CD4-positive, alpha-beta T cell (primary cell): ENCODE data around the gene CD46. TPM values are rescaled to one million over a fixed set of nuclear protein-coding genes. Genes with fewer than 3 reads are reported as not detected.

ENCODE experiments used
- ATAC-seq: fragments of 200-7000 bp; cut with Tn5 transposase; one replicate; pipeline ENCODE4 v1.10.0; 2022; ENCODE audit warnings: mild to moderate bottlenecking; ENCODE audit not compliant: poor library complexity
- CTCF ChIA-PET: fragments of 350-600 bp; sonication (Branson Sonifier 250); formaldehyde crosslinking; loops from one replicate; lab custom pipeline; 2021; ENCODE audit warnings: antibody characterized with exemption, inconsistent platforms; lab: Charles Lee
- POLR2A ChIA-PET: fragments of 350-600 bp; sonication (Branson Sonifier 250); formaldehyde crosslinking; loops from one replicate; lab custom pipeline; 2021; ENCODE audit warnings: antibody characterized with exemption, inconsistent platforms; lab: Charles Lee
- DNase-seq, 14 experiments: peaks; one replicate each; pipeline ENCODE4 v3.0.0-alpha.2; 2013 to 2020; ENCODE audit warnings: mixed read lengths in 2 of 14
- H3K27ac ChIP-seq, 2 donors: one replicate each; pipeline versions ENCODE4 v1.5.1 to v1.7.0; 2013; ENCODE audit warnings: low read length in 2 of 2, low read depth in 1 of 2, mild to moderate bottlenecking in 1 of 2
- H3K27me3 ChIP-seq, 2 experiments: 1 replicate in 1 of 2; 2 replicates in 1 of 2; pipeline versions ENCODE4 v1.6.1 to v1.7.0; 2013; ENCODE audit warnings: low read length in 2 of 2, control low read depth in 1 of 2, mild to moderate bottlenecking in 1 of 2, moderate library complexity in 1 of 2; ENCODE audit not compliant: insufficient read depth in 2 of 2, control insufficient read depth in 1 of 2
- H3K36me3 ChIP-seq: one replicate; pipeline ENCODE4 v1.6.1; 2013; ENCODE audit warnings: low read length, control low read depth; ENCODE audit not compliant: insufficient read depth
- H3K4me1 ChIP-seq: one replicate; pipeline ENCODE4 v1.6.1; 2013; ENCODE audit warnings: low read length, control low read depth; ENCODE audit not compliant: insufficient read depth
- H3K4me3 ChIP-seq: one replicate; pipeline ENCODE4 v1.5.1; 2013; ENCODE audit warnings: mild to moderate bottlenecking, low read length, moderate library complexity
- H3K9me3 ChIP-seq, 2 experiments: 1 replicate in 1 of 2; 2 replicates in 1 of 2; pipeline versions ENCODE4 v1.6.1 to v1.7.0; 2013; ENCODE audit warnings: low read length in 2 of 2, mild to moderate bottlenecking in 2 of 2, control low read depth in 1 of 2, moderate library complexity in 1 of 2; ENCODE audit not compliant: control insufficient read depth in 1 of 2, insufficient read depth in 1 of 2
- H3K27ac Mint-ChIP-seq: one replicate; pipeline ENCODE4 v1.8.0; 2020; ENCODE audit warnings: mixed read lengths
- H3K27me3 Mint-ChIP-seq: one replicate; pipeline ENCODE4 v1.8.0; 2021; ENCODE audit warnings: mixed read lengths
- H3K36me3 Mint-ChIP-seq: one replicate; pipeline ENCODE4 v1.8.0; 2021; ENCODE audit warnings: low read depth, mixed read lengths
- H3K4me1 Mint-ChIP-seq: one replicate; pipeline ENCODE4 v1.8.0; 2021; ENCODE audit warnings: low read depth, mixed read lengths
- H3K4me3 Mint-ChIP-seq: one replicate; pipeline ENCODE4 v1.8.0; 2020; ENCODE audit warnings: mild to moderate bottlenecking, mixed read lengths
- H3K9me3 Mint-ChIP-seq: one replicate; pipeline ENCODE4 v1.8.0; 2020; ENCODE audit warnings: mixed read lengths
- intact Hi-C, 2 experiments: fragments of 100-400 bp; cut with DNase I in 1 of 2; cut with micrococcal nuclease in 1 of 2; formaldehyde crosslinking; loops; one replicate each; pipeline versions ENCODE4 v1.15.1 to v1.9.0; 2023 to 2025; cut with DNase I, micrococcal nuclease
- total RNA-seq, 174 experiments: library from RNA in 2 of 174; stranded (reverse) in 2 of 174; gene quantifications; one replicate each; pipeline ENCODE4 v1.2.3 and lab custom pipeline; 2021 to 2026
- TF ChIP-seq, protein P1 (sequence below): fragments of 200-600 bp; IDR thresholded peaks from one replicate; pipeline ENCODE4 v1.8.0; 2022; ENCODE audit warnings: antibody characterized with exemption, mild to moderate bottlenecking

CD46 gene
- total RNA-seq, 2 experiments from 2014 or later: 111 to 115 TPM

DNA sequence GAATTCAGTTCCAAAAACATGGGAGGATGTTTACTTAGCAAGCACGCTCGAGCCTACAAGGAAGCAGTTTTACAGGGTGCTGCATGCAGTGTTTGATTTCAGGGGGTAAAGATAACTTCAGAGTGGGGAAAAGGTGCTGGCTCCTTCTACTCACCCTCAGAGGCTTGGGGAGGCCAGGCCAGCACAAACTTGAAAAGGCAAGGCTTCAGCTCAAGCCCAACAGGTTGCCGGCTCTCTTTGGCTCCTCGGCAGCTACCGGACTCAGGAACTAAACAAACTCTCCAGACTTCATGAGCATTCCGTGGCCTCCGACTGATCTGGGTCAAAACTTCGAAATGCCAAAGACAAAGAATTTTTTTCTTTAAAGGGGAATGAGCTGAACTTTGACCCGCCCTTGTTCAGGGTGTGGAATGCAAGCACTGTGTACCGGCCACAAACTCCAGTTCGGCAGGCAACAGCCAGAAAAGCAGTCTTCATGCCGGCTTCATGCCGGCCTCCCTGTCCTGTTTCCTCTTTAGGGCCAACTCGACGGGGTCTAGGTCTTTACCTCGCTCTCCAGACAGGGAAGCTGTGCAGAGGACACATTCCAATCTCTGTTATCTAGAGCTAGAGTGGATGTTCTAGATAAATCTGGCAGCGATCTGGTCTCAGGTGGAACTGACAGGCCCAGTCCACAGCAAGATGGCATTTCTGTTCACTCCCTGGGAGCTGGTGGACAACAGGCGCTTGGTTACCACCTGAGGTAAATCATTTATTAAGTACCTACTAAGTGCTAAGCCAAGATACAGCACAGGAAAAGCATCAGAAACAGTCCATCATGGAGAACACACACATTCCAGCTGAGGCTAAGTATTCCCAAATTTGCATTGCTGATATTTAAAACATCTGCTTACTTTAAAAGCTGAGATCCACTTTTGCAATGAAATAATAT lies 75.0 kb downstream of the CD46 start:
- Mint-ChIP-seq H3K27ac (peak overlapping the region; percentile 98), H3K27me3 (peaks cover 5% of the 10 kb centered on the region), H3K9me3 (peaks cover 2% of the 10 kb centered on the region), H3K4me1 (peaks cover 91% of the 10 kb centered on the region), H3K4me3 (peak overlapping the region; percentile 86), H3K36me3 (peaks cover 26% of the 10 kb centered on the region)
- Histone ChIP-seq H3K27ac (peak overlapping the region; percentile 91 to 95), H3K4me1 (peaks cover 75% of the 10 kb centered on the region), H3K4me3 (peak overlapping the region; percentile 38), H3K36me3 (peaks cover 6% of the 10 kb centered on the region), H3K9me3 (no peaks in the 10 kb centered on the region), H3K27me3 (no peaks in the 10 kb centered on the region)
- TF ChIP-seq, protein P1, sequence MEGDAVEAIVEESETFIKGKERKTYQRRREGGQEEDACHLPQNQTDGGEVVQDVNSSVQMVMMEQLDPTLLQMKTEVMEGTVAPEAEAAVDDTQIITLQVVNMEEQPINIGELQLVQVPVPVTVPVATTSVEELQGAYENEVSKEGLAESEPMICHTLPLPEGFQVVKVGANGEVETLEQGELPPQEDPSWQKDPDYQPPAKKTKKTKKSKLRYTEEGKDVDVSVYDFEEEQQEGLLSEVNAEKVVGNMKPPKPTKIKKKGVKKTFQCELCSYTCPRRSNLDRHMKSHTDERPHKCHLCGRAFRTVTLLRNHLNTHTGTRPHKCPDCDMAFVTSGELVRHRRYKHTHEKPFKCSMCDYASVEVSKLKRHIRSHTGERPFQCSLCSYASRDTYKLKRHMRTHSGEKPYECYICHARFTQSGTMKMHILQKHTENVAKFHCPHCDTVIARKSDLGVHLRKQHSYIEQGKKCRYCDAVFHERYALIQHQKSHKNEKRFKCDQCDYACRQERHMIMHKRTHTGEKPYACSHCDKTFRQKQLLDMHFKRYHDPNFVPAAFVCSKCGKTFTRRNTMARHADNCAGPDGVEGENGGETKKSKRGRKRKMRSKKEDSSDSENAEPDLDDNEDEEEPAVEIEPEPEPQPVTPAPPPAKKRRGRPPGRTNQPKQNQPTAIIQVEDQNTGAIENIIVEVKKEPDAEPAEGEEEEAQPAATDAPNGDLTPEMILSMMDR: no peak
- intact Hi-C loops: no loop called here
- POLR2A ChIA-PET: interaction anchor here (0.8 to 6.6 kb wide), 15 partner anchors 8 to 136 kb away, joined by 3 to 76 read pairs (median 5); no protein-coding TSS in a partner anchor
- DNase-seq (peak in 1 of 14 experiments; percentile 31), ATAC-seq (no peak)
- CTCF ChIA-PET: interaction anchor here (0.9 to 6.6 kb wide), 4 partner anchors 15 to 137 kb away, joined by 3 to 131 read pairs (median 12); no protein-coding TSS in a partner anchor

DNA sequence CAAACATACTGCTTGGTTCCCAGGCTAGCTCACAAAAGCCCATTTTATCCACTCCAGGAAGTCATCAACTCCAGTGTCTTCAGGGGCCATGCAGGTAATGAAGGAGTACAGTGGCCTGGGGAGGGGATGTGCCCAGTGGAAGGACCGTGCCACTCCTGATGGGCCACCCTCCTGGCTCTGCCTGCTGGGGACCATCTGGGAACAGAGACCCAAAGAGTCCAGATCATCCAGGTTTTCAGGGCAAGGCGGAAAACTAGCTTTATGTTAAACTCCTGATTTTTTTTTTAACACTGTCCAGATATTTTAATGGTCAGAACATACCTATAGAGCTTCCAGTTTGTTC lies 75.6 kb downstream of the CD46 start:
- Histone ChIP-seq H3K9me3 (no peaks in the 10 kb centered on the region), H3K27me3 (no peaks in the 10 kb centered on the region), H3K27ac (peak overlapping the region; percentile 91 to 95), H3K4me3 (no peak overlapping the region), H3K36me3 (peaks cover 2% of the 10 kb centered on the region), H3K4me1 (peaks cover 75% of the 10 kb centered on the region)
- Mint-ChIP-seq H3K27me3 (peaks cover 5% of the 10 kb centered on the region), H3K27ac (peak overlapping the region; percentile 98), H3K9me3 (peaks cover 2% of the 10 kb centered on the region), H3K4me1 (peaks cover 91% of the 10 kb centered on the region), H3K36me3 (peaks cover 24% of the 10 kb centered on the region), H3K4me3 (peak overlapping the region; percentile 86)
- ChIA-PET POLR2A (interaction anchor here (0.9 to 6.6 kb wide), 6 partner anchors 34 to 135 kb away, joined by 3 to 76 read pairs (median 5); no protein-coding TSS in a partner anchor), CTCF (interaction anchor here (0.7 to 6.6 kb wide), 5 partner anchors 15 to 136 kb away, joined by 3 to 131 read pairs (median 5); no protein-coding TSS in a partner anchor)
- DNase-seq: peak in 1 of 14 experiments; percentile 30
- ATAC-seq: no peak
- TF ChIP-seq, protein P1: no peak
- intact Hi-C loops: no loop called here

DNA sequence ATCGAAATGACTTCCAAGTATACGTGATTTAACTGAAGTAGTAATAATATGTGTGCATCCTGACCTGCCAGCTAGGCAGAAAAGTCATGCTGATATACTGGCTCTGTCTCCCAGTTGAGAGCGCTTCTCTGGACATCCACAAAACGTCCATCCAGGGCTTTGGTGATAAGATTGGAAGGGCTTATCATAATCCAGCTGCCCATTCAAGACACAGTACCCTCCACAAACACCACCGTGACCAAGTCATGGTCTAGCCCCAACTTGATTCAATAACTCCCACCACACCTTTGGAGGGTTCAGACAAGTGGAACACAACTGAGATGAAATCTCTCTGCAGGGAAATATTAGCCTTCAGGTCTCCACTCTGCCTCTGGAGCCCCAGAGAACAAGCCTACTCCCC lies 76.2 kb downstream of the CD46 start:
- TF ChIP-seq, protein P1: no peak
- intact Hi-C loops: loop anchor here (1.0 kb wide), 3 partner anchors 41 to 136 kb away; no protein-coding TSS in a partner anchor
- H3K4me1 Mint-ChIP-seq: peaks cover 92% of the 10 kb centered on the region
- H3K36me3 Mint-ChIP-seq: peaks cover 18% of the 10 kb centered on the region
- H3K9me3 ChIP-seq: no peaks in the 10 kb centered on the region
- peaks cover 2% of the 10 kb centered on the region for H3K9me3 Mint-ChIP-seq
- H3K4me3 ChIP-seq: no peak overlapping the region
- ATAC-seq (no peak), DNase-seq (no peak)
- peaks cover 5% of the 10 kb centered on the region for H3K27me3 Mint-ChIP-seq
- peak overlapping the region in 1 of 2 donors; percentile 7 for H3K27ac ChIP-seq
- CTCF ChIA-PET: interaction anchor here (0.7 to 6.6 kb wide), 4 partner anchors 16 to 136 kb away, joined by 3 to 131 read pairs (median 12); no protein-coding TSS in a partner anchor
- peaks cover 2% of the 10 kb centered on the region for H3K36me3 ChIP-seq
- no peak overlapping the region for H3K4me3 Mint-ChIP-seq
- H3K27me3 ChIP-seq: no peaks in the 10 kb centered on the region
- H3K27ac Mint-ChIP-seq: peak overlapping the region; percentile 95
- H3K4me1 ChIP-seq: peaks cover 75% of the 10 kb centered on the region
- POLR2A ChIA-PET: interaction anchor here (1.5 to 6.6 kb wide), 3 partner anchors 36 to 57 kb away, joined by 5 to 76 read pairs (median 7); no protein-coding TSS in a partner anchor
